ENCODE data around the gene CASTOR1.

The CASTOR1 gene

GRCh38 chr22:30289980-30290313, 642 bp upstream of the CASTOR1 start:
- no peak for TF ChIP-seq CTCF (conservative IDR thresholded peaks at IDR 0.05; ENCODE audit: low read depth, low read length)
- peak overlapping the region; percentile 82 for H3K4me3 ChIP-seq (ENCODE audit: low read depth, low read length)
- DNase-seq (ENCODE audit: low read depth), result no peak

- no peak for TF ChIP-seq CTCF (conservative IDR thresholded peaks at IDR 0.05; ENCODE audit: low read depth, low read length)
- peak overlapping the region; percentile 82 for H3K4me3 ChIP-seq (ENCODE audit: low read depth, low read length)
- DNase-seq (ENCODE audit: low read depth), result no peak
Measured at GRCh38 chr22:30288419-30289140, 725 bp downstream of the CASTOR1 start.

DNA sequence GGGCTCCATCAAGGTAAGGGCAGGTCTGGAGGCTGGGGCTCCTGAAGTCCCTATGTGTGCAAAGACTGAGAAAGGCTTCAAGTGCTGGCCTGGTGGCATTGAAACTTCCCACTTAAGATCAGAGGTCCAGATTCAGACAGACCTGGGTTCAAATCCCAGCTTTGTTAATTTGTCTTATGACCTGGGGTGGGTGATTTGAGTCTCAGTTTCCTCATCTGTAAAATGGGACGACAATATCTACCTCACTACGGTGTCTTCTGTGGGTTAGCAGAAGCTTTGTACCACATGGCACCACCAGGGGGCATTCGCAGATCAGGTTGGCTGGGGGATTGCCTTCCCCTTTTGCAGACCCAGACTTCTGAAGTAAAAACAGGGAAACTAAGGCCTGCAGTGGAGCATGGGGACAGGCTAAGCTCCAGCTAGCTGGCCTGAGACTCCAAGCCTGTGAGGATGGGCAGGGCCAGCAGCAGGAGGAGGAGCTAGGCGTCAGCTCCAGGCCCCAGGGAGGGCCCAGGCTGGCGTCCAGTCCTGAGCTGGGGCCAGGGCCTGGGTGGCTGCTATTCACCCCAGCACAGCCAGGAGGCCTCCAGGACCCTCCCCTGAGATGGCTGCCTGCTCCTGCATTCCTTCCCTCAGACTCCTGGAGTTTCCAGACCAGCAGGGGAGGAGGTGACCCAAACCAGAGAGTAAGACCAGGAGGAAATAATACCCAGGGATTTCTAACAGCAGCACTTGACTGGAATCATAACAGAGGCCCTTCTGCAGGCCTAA, 1.5 kb downstream of the CASTOR1 start:
- peak; percentile 96 for DNase-seq (ENCODE audit: low read depth)
- peak overlapping the region; percentile 82 for H3K4me3 ChIP-seq (ENCODE audit: low read depth, low read length)
- peak; percentile 67 for TF ChIP-seq CTCF (conservative IDR thresholded peaks at IDR 0.05; ENCODE audit: low read depth, low read length)

DNA sequence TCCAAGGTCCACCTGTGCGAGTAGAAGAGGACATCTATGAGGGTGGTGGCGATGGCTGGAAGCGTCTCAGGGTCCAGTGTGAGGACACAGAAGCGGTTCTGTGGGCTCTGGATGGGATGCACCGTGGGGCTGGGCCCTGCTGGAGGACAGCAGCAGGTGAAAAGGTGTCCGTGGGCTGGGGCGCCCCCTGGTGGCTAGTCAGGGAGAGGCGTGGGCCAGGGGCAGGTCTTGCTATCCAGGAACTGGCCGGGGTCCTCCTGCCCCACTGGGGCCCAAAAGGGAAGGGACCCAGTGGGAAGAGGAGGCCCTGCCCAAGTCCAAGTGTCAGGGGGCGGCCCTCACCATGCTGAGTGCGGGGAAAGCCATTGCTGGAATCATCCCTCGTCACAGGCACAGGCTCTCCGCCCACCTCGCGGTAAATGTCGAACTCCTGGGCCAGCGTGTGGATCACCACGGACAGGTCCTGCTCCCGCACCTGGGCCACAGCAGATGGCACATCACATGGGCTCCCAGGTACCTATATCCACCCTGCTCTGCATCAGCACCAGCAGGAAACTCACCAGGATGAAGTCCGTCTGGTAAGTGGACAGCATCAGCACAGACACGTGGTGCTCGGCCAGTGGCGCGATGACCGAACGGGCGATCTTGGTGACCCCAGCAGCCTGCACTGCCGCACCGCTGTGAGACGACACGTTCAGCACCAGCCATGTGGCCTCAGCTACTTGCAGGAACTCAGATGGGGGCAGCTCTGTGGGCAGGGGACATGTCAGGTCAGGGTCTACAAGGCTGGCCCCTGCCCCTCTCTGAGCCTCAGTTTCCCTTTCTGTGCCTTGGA, 2.3 kb downstream of the CASTOR1 start:
- peak; percentile 87 for TF ChIP-seq CTCF (conservative IDR thresholded peaks at IDR 0.05; ENCODE audit: low read depth, low read length)
- no peak overlapping the region for H3K4me3 ChIP-seq (ENCODE audit: low read depth, low read length)
- peak; percentile 67 for DNase-seq (ENCODE audit: low read depth)

- TF ChIP-seq CTCF (conservative IDR thresholded peaks at IDR 0.05; ENCODE audit: low read depth, low read length), result no peak
- H3K4me3 ChIP-seq (ENCODE audit: low read depth, low read length), result no peak overlapping the region
- DNase-seq (ENCODE audit: low read depth), result no peak
Measured at GRCh38 chr22:30286331-30286730, 3.0 kb downstream of the CASTOR1 start.

DNA sequence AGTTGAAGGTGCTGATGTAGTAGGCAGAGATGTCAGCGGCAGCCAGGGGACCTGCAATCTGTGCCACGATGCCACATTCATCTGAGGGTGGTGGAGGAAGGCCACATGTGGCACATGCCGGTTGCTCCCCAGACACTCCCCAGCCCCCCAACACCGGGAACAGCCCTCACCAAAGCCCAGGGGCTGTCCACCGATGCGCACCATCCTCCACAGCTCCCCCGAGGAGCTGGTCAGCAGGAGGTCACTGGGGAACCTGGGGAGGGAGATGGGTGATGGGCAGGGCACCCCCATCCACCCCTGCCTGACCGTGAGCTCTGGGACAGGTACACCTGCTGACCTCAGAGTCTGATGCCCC, 3.5 kb downstream of the CASTOR1 start:
- no peak overlapping the region for H3K4me3 ChIP-seq (ENCODE audit: low read depth, low read length)
- TF ChIP-seq CTCF (conservative IDR thresholded peaks at IDR 0.05; ENCODE audit: low read depth, low read length), result no peak
- no peak for DNase-seq (ENCODE audit: low read depth)

Data from choroid plexus epithelial cell (primary cell).